Effector CD8-positive, alpha-beta T cell (primary cell): ENCODE data around the gene TMCC1.
"Not testable (repeated sequence)": the region's sequence is repeated elsewhere in the genome, so short reads cannot be mapped to it uniquely, and the experiment has no call there.

Experiments used
- DNase-seq: peaks from one replicate; lab custom pipeline; 2025; lab: John Stamatoyannopoulos, UW

TMCC1 gene

DNA sequence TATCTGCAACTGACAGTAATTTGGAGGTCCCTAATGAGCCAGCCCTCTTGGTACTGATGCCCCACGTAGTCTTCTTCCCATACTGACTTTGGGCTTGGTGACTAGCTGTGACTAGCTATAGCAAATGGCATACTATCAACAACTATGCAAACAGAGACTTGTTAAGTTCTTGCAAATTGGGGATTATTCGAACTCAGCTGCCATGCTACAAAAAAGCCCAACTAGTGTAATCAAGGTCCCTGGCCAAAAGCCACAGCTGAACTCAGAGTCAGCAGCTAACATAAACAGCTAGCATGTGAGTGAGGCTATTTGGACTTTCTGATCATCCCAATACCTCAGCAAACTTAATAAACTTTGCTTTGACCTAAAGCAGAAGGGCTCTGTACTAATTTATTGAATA is 165.8 kb downstream of the TMCC1 start:
- no peak for DNase-seq

DNA sequence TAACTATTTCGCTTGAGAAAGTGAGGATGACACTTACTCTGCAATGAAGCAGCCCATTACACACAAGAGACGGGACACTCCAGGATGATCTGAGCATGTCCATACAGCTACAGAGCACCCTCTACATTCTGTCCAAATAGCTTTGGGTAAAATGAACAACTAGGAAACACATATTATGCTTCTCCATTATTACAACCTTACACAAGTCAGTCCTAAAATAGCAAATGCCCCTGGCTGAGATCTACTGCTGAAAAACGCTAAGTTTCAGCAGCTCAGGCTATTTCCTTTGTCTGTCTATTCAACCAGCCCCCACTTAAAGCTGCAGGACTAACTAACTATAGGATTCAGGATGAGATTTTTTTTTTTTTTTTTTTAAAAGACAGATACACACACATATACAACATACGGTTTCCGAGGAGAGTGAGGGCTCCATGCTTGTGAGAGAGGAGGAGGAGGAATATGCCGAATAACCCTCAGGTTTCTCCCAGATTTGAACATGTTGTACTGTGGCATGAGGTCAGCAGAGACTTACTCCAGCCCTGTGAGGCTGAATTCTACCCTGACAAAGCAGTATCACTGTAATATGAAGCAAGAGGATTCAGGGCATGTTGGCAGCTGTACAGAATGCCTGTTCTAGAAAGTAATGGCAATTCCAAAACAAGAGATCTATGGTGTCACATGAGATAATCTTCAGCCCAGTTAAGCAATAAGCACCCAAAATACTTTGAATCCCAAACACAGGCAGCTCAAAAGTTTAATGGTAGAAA is 169.8 kb downstream of the TMCC1 start:
- DNase-seq, result no peak

DNA sequence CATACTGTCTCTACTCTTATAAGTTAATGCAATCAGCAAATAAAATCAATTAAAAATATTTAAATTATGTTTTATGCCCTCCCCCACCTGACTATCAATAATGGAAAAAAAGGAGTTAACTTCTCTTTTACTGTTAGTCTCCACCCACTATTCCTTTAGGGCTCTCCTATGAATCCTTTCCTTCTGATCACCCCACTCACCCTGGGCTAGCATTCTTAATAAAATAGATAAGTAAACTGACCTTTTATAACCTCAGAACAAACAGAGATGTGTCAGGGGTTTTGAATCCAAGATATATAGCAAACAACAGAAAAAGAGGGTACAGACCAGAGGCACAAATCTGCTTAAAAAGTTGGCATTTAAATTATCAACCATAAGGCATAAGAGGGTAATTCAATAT is 171.0 kb downstream of the TMCC1 start:
- DNase-seq, result no peak

DNA sequence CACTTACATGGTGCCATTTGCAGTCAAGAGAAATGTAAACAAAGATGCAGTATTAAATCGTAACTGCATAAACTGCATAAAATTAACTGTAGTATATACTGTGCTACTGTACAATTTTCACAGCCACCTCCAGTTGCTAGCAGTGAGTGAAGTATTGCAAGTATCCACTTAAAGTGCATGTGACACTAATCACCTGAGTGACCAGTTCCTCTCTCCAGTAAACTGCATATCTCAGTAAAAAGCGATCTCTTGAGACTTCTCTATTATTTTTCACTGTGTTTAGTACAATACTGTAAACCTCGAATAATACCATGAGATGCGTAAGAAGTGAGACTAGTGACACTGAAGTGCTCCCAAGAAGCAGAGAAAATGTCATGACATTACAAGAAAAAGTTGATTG is 175.3 kb downstream of the TMCC1 start:
- DNase-seq, result no peak

DNA sequence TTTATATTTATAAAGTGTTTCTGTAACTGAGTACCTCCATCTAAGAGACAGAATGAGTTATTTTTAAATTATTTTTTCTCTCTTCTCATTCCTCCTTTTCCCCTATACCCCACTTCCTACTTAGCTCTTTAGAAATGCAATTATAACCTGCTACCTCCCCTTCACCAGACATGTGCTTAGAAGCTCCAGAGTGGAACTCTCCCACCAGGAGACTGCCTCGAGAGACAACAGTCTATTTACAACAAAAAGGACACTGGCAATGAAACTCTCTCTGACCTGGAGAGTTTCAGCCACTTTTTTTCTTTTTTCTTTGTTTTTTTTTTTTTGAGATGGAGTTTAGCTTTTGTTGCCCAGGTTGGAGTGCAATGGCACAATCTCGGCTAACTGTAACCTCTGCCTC is 177.7 kb downstream of the TMCC1 start:
- DNase-seq, result no peak

DNA sequence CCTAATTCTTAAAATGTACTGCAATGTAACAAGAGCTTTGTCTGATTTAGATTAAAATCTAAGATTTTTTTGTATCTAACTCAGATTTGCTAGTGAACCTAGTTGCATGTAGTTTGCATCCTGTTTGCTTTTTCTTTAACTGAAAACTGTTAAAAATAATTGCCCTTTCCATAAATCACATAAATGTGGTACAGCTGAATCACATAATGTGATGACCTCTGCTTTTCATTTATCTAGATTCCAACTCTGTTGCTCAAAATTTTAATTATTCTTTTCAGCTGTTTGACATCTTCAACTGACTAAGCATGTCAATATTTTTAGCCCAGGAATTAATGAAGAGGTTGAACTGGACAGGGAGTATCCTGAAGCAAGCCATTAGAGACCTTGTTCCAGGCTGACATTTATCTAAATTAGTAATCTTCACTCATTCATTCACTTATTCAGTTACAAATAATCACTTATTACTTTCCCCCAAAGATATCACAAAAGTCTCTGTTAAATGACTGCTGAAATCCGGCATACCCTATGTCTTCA is 185.1 kb downstream of the TMCC1 start:
- no peak for DNase-seq

DNA sequence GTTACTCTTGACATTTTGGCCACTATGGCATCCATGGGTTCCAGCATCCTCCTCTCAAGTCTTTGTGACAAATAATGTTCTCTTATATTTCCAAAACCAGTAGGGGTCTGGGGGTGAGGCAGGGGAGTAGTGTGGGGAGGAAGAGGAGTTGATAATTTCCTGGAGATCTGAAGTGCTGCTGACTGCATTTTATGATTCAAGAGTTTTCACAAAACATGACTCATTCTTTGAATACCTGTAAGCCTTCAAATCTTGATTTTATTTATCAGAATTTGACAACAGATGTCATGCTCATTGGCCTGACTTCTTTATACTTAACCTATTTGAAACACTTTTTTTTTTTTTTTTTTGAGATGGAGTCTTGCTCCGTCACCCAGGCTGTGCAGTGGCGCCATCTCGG is 188.2 kb downstream of the TMCC1 start:
- no peak for DNase-seq

DNA sequence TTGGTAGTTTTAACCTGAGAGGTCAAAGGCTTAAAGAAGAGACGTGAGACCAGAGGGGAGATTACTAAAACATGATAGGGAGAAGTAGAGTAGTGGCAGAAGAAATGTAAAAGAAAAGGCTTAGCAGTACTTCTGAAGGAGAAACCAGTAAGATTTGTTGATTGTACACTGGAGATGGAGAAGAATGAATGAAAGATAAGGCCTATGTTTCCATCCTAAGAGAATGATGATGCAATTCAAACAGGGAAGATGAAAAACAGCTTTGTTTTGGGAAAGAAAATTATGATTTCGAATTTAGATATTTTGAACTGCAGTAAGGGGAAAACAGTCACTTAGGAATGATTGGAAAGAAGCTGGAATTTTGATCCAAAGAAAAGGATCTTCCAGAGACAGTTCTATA is 189.6 kb downstream of the TMCC1 start:
- no peak for DNase-seq

DNA sequence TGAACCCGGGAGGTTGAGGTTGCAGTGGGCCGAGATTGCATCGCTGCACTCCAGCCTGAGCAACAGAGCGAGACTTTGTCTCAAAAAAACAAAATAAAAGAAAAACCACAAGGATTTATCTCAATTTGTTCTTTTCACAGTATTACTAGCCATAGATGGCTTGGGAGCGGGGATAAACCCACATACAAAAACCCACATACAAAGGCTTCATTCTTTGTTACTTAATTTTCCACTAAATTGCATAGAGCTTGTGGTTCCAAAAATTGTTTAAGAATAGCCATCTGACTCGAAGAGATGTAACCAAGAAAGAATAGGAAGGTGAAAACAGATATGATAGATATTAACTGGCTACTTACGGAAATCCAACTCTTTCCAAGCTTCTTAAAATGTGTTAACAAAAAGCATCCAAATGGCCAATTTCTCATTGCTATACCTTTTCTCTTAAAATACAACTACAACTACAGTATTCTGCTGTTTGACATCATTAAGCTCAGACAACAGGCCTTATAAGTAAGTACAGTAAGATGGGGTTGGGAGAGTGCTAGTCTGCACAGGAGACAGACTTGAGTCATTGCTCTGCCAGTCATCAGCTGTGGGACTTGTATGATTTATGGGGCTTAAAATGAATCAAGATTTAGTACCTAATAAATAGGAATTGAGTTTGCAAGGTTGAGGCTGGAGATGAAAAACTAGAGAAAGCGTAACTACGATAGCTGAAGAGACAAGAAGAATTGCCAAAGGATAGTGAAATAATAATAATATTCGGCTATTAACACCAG is 190.4 kb downstream of the TMCC1 start:
- no peak for DNase-seq

DNA sequence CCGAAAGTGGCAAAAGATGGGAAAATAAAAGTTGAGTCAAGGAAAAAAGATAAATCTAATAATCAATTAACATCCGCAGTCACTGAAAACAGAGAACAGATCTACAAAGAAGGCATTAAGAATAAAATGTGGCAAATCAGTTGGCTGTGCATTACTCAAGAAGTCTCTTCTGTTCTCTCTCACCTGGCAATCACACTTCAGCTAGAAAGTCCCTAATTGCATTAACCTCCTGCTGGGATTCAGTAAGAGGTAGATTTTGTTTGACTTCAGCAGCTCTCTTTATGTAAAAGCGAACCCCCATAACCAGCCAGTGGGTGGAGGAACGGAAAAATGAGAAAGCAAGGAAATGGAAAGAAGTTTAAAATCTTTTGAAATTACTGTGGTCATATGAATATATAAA is 192.3 kb downstream of the TMCC1 start:
- no peak for DNase-seq

DNA sequence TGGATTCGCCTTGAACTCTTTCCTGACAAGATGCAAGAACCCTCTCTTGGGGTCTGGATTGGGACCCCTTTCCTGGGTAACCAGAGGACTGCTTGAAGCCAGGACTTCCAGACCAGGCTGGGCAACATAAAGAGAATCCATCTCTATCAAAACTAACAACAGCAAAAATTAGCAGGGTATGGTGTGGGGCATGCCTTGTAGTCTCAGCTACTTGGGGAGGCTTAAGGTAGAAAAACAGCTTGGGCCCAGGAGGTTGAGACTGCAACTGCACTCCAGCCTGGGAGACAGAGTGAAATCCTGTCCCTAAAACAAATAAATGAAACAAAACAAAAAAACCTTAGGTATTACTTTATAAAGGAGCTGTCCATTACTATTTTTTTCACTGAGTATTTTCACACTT is 193.9 kb downstream of the TMCC1 start:
- no peak for DNase-seq

DNA sequence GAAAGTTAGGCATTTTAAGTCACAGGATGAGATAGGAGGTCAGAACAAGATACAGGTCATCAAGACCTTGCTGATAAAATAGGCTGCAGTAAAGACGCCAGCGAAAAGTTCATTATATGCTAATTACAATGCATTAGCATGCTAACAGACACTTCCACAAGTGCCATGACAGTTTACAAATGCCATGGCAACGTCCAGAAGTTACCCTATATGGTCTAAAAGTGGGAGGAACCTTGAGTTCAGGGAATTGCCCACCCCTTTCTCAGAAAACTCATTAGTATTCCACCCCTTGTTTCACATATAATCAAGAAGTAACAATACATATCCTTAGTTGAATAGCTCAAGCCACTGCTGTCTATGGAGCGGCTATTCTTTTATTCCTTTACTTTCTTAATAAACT is 194.3 kb downstream of the TMCC1 start:
- DNase-seq, result no peak

DNA sequence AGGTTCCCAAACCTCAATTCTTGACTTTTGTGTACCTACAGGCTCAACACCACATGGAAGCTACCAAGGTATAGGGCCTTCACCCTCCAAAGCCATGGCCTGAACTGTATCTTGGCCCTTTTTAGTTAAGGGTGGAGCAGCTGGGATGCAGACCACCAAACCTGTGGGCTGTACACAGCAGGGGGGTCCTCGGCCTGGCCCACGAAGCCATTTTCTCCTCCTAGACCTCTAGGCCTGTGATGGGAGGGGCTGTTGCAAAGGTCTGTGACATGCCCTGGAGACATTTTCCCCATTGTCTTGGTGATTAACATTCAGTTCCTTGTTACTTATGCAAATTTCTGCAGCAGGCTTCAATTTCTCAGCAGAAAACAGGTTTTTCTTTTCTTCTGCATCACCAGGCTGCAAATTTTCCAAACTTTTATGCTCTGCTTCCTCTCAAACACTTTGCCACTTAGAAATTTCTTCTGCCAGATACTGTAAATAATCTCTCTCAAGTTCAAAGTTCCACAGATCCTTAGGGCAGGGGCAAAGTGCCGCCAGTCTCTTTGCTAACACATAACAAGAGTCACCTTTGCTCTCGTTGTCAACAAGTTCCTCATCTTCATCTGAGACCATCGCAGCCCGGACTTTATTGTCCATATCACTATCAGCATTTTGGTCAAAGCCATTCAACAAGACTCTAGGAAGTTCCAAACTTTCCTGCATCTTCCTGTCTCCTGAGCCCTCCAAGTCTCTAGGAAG is 196.1 kb downstream of the TMCC1 start:
- DNase-seq, result no peak

DNA sequence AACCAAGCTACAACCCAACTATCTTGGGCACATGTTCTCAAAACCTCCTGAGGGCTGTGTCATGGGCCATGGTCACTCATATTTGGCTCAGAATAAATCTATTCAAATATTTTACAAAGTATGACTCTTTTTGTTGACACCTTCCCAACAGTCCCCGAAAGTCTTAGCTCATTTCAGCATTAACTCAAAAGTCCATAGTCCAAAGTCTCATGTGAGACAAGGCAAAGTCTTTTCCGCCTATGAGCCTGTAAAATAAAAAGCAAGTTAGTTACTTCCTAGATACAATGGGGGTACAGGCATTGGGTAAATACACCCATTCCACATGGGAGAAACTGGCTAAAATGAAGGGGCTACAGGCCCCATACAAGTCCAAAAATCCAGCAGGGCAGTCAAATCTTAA is 197.1 kb downstream of the TMCC1 start:
- not testable (repeated sequence) for DNase-seq

DNA sequence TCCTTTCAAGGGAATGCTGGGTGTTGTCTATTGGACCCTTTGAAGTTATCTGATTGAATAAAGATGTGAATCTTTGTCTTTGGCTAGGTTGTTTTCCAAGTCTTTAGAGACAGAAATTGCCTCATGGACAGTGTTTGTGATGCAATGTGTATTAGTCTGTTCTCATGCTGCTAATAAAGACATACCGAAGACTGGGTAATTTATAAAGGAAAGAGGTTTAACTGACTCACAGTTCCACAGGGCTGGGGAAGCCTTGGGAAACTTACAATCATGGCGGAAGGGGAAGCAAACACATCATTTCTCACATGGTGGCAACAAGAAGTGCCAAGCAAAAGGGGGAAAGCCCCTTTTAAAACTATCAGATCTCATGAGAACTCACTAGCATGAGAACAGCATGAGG is 198.3 kb downstream of the TMCC1 start:
- no peak for DNase-seq

DNA sequence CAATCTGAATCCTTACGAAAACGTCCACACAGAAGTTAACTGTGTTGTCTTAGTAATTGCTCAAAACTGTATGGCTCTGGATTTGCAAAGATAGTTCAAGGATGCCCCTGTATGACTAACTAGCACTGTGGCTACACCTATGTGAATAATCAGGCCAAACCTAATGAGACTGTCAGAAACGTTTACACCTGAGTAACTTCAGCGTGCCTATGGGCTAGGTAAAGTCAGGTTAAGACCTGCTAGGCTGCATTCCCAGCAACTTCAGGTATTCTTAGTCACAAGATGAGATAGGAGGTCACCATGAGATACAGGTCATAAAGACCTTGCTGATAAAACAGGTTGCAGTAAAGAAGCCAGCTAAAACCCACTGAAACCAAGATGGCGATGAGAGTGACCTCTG is 199.3 kb downstream of the TMCC1 start:
- no peak for DNase-seq

DNA sequence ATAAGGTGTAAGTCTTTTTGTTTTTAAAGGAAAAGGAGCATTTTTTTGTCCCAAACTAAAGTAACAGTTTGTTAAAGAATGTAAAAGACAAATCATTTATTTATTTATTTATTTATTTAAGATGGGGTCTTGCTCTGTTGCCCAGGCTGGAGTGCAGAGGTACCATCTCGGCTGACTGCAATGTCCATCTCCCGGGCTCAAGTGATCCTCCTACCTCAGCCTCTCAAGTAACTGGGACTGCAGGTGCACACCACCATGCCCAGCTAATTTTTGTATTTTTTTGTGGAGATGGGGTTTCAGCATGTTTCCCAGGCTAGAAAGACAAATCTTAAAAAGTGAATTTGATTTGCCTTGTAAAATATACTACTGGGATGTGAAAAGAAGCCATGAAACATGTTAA is 200.8 kb downstream of the TMCC1 start:
- no peak for DNase-seq

DNA sequence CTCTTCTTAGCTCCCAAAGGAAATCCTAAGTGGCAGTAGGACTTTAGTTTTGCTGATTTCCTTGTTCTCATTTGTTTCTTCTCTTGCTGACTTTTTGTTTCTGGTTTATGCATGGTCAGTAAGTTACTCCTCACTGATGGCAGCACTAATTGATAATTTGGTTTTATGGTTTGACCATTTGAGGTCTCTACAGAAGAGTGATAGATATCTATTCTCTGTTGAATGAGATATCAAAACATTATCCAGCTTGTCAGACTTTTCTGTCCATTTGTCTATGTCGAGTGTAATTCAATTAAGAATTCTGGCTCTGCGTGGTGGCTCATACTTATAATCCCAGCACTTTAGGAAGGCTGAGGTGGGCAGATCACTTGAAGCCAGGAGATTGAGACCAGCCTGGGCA is 202.5 kb downstream of the TMCC1 start:
- no peak for DNase-seq

DNA sequence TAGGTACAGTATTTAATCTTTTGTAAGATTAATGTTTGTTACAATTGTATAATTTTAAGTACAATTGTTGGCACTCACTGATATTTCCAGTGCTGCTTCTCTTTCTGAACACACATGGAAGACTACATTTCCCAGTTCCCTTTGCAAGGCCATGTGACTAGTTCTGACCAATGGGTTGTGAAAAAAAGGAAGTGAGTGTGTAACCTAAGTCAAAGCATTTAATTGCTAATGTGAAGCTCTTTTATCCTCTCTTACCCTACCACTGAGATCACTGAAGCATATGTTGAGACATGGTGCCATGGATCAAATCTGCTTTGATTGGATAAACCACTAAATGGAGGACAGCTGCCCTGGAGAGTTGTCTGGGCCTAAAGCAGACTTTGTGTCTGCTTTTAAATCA is 203.1 kb downstream of the TMCC1 start:
- DNase-seq, result peak; percentile 1

DNA sequence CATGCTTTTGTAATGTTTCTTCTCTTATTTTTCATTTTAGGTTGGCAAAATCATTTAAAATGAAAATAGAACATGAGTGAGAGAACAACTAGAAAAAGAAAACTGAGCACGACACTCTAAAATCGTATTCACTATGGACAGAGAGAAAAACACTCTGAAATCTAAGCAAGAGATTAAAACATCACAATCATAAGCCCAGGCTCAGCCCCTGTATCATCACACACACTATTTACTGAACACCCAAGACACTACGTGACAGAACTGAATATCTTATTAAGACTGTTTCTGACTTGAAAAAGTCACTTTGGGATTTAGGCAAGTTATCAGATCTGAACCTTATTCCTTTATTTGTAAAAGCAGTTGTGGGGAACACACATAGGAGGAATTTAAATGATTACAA is 204.5 kb downstream of the TMCC1 start:
- DNase-seq, result no peak

DNA sequence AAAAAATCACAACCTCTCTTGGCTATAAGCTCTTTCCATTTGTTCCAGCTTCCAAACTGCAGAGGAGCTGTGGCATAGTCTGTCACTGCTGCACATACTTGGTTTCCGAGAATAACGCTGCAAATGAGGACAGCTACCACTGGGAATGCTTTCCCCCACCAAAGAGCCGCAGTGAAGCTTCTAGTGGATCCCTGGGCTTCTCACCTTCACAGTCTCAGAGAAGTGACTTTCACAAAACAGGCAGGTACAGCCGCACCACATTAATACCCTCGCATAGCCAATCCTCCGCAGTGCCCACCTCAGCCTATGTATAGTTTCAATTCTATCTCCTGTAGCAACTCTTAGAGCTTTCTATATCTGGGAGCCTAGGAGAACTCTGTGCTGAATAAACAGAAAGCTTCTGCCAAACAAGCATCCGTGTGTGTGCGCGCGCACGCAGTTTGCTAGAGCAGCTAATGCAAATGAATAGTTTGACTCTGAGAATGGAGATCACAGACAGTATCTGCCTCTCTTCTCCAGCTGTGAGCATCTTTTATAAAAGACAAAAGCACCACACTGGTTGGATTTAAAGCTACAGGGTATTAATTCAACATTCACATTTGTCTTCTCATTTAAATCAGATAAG is 205.1 kb downstream of the TMCC1 start:
- DNase-seq, result no peak

DNA sequence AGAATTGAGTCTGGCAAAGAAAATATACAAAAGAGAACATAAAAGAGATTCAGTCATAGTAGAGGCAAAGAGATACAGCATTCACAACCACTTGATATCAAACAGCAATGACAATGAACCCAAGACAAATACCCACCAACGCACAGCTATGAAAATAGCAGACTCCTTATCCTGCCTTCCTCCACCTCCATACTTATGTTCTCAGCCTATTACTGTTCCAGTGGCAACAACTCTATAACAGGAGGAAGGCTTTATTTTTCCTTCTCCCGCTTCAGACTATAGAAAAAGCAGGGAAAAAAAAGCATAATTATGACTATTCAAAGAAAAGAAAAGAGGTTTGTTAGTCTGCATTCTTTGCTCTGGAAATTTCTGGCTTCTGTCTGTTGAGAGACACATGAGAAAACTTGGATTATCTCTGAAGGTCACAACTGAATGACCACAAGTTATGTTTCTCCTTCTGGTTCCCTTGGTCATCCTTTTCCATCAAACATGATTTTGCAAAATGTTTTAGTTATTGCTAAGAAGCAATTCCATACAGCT is 205.9 kb downstream of the TMCC1 start:
- no peak for DNase-seq
